ENCODE measurements around the gene RUNX3.
"Not testable (repeated sequence)": the region's sequence is repeated elsewhere in the genome, so short reads cannot be mapped to it uniquely, and the experiment has no call there.

The RUNX3 gene

GRCh38 chr1:24899581-24900485, 30.2 kb downstream of the RUNX3 start:
- DNase-seq = no peak

GRCh38 chr1:24898909-24899439, 31.1 kb downstream of the RUNX3 start:
- no peak for DNase-seq

GRCh38 chr1:24898152-24898908, 31.7 kb downstream of the RUNX3 start:
- DNase-seq = no peak

- no peak for DNase-seq
These were observed 32.6 kb downstream of the RUNX3 start for GRCh38 chr1:24897263-24898151.

GRCh38 chr1:24896596-24897262, 33.3 kb downstream of the RUNX3 start:
- no peak for DNase-seq

GRCh38 chr1:24896176-24896575, 33.9 kb downstream of the RUNX3 start:
- DNase-seq = no peak

GRCh38 chr1:24895511-24895910, 34.6 kb downstream of the RUNX3 start:
- no peak for DNase-seq

GRCh38 chr1:24894002-24894401, 36.1 kb downstream of the RUNX3 start:
- no peak for DNase-seq

GRCh38 chr1:24893431-24893830, 36.6 kb downstream of the RUNX3 start:
- DNase-seq = no peak

GRCh38 chr1:24892188-24893153, 37.6 kb downstream of the RUNX3 start:
- no peak for DNase-seq

- DNase-seq = not testable (repeated sequence)
These were observed 38.7 kb downstream of the RUNX3 start for GRCh38 chr1:24891367-24891766.

GRCh38 chr1:24890887-24891286, 39.2 kb downstream of the RUNX3 start:
- no peak for DNase-seq

GRCh38 chr1:24888971-24889676, 41.0 kb downstream of the RUNX3 start:
- DNase-seq = no peak

GRCh38 chr1:24888061-24888970, 41.8 kb downstream of the RUNX3 start:
- DNase-seq = no peak

GRCh38 chr1:24886241-24886640, 43.8 kb downstream of the RUNX3 start:
- DNase-seq = no peak

- no peak for DNase-seq
These were observed 45.3 kb downstream of the RUNX3 start for GRCh38 chr1:24884751-24885150.

- no peak for DNase-seq
These were observed 49.0 kb downstream of the RUNX3 start for GRCh38 chr1:24881034-24881433.

GRCh38 chr1:24878775-24879742, 51.0 kb downstream of the RUNX3 start:
- DNase-seq = no peak
